Measurements from ENCODE around the gene POU1F1. TPM values are rescaled to one million over a fixed set of nuclear protein-coding genes. Genes with fewer than 3 reads are reported as not detected.

The POU1F1 gene
- total and polyA plus RNA-seq, 2 of the 4 experiments (the other 2 are of a cell fraction), result not detected

GRCh38 chr3:87324609-87325008, 48.2 kb upstream of the POU1F1 start:
- Histone ChIP-seq H3K27ac (ENCODE audit: insufficient read depth, low read length) (no peak overlapping the region), H2BK15ac (ENCODE audit: low read depth, low read length) (no peak overlapping the region), H3K18ac (ENCODE audit: low read depth, low read length) (no peak overlapping the region), H2BK20ac (ENCODE audit: low read depth, low read length) (no peak overlapping the region), H2AFZ (replicated peaks; ENCODE audit: low read length, poor library complexity) (no peak overlapping the region), H3K4me2 (ENCODE audit: low read depth, low read length) (no peak overlapping the region), H4K8ac (ENCODE audit: low read depth in 2 of 2, low read length in 2 of 2) (no peak overlapping the region), H3K9me3 (ENCODE audit: control insufficient read depth, insufficient read depth, low read length) (no peaks in the 10 kb centered on the region), H3K4ac (ENCODE audit: low read depth, low read length) (no peak overlapping the region), H3K36me3 (ENCODE audit: control insufficient read depth, insufficient read depth, low read length) (no peaks in the 10 kb centered on the region), H4K91ac (ENCODE audit: insufficient read depth, low read depth, low read length) (no peak overlapping the region), H3K9me1 (ENCODE audit: insufficient read depth, low read length) (no peaks in the 10 kb centered on the region), H2AK9ac (replicated peaks; ENCODE audit: low read depth, low read length, poor library complexity) (no peak overlapping the region), H3K79me1 (ENCODE audit: low read depth in 1 of 2, low read length in 2 of 2) (no peaks in the 10 kb centered on the region), H2BK120ac (ENCODE audit: low read depth, low read length) (no peak overlapping the region), H3K4me3 (ENCODE audit: insufficient read depth, low read depth, low read length) (no peak overlapping the region), H3K23ac (ENCODE audit: low read depth, low read length) (no peak overlapping the region), H4K20me1 (ENCODE audit: insufficient read depth, low read length) (no peaks in the 10 kb centered on the region), H3K4me1 (ENCODE audit: control insufficient read depth, insufficient read depth, low read length) (no peaks in the 10 kb centered on the region), H4K5ac (ENCODE audit: low read depth, low read length) (no peak overlapping the region), H3K27me3 (ENCODE audit: control insufficient read depth, insufficient read depth, low read length) (no peaks in the 10 kb centered on the region; the same call in 1 of the 2 replicates), H2AK5ac (ENCODE audit: low read depth, low read length) (no peak overlapping the region), H3K14ac (replicated peaks; ENCODE audit: low read depth, low read length) (no peak overlapping the region), H3K56ac (ENCODE audit: extremely low read depth, insufficient read depth, low read length) (no peak overlapping the region), H2BK5ac (ENCODE audit: low read depth, low read length, poor library complexity, severe bottlenecking) (no peak overlapping the region), H3K9ac (ENCODE audit: low read depth, low read length) (no peak overlapping the region)
- dilution Hi-C loops (cut with HindIII; ENCODE audit: low sequenced_read_pairs, unreplicated experiment) (no loop called here), in situ Hi-C loops (cut with MboI; ENCODE audit: low sequenced_read_pairs) (no loop called here), intact Hi-C loops (cut with micrococcal nuclease) (no loop called here)
- TF ChIP-seq SMC3 (IDR thresholded peaks at IDR 0.05; ENCODE audit: low read depth, low read length) (no peak), MXI1 (IDR thresholded peaks at IDR 0.05; ENCODE audit: borderline replicate concordance, low read depth, low read length) (no peak), USF2 (IDR thresholded peaks at IDR 0.05; ENCODE audit: low read depth, low read length) (no peak), CHD1 (IDR thresholded peaks at IDR 0.05; ENCODE audit: low read depth, low read length) (no peak)
- WGBS, 2 experiments (ENCODE audit: extremely low coverage in 2 of 2, insufficient read length in 1 of 2), result no CpG with 5 or more reads among the region's 1 CpG
- ATAC-seq (ENCODE audit: low read depth) (no peak), DNase-seq (no peak)
- POLR2A ChIA-PET (ENCODE audit: unreplicated experiment), result no interaction called here
- BruUV-seq (replicated peaks), result no TSS peak
- CTCF ChIA-PET, result interaction anchor here (0.6 kb wide), 1 partner anchor 35 kb away, joined by 3 read pairs; no protein-coding TSS in a partner anchor

Measured in IMR-90 (cell line).